Measurements from ENCODE around the gene WDR27.

Gene WDR27

GRCh38 chr6:169684056-169684455, 17.8 kb downstream of the WDR27 start:
- Histone ChIP-seq H3K14ac (ENCODE audit: low read length) (no peak overlapping the region), H3K27ac (replicated peaks; ENCODE audit: low read length) (no peak overlapping the region), H4K91ac (ENCODE audit: low read depth, low read length, poor library complexity) (no peak overlapping the region), H3K4me1 (ENCODE audit: control insufficient read depth in 2 of 2, insufficient read depth in 1 of 2, low read depth in 1 of 2, low read length in 2 of 2) (no peaks in the 10 kb centered on the region), H2AK5ac (ENCODE audit: low read depth, low read length) (no peak overlapping the region), H3K4me3 (ENCODE audit: low read length in 2 of 2) (no peak overlapping the region), H3K4ac (ENCODE audit: low read length) (no peak overlapping the region), H4K8ac (ENCODE audit: low read depth, low read length) (no peak overlapping the region), H3K27me3 (ENCODE audit: control insufficient read depth in 3 of 3, insufficient read depth in 3 of 3, low read depth in 1 of 3, low read length in 3 of 3) (peaks cover 0 to 2% (median 0%) of the 10 kb centered on the region in 3 experiments), H3K9ac (ENCODE audit: low read depth, low read length, poor library complexity) (no peak overlapping the region), H3K36me3 (replicated peaks in 1 of 2; ENCODE audit: control insufficient read depth in 2 of 2, insufficient read depth in 2 of 2, low read length in 2 of 2) (peaks cover 23 to 85% of the 10 kb centered on the region in 2 donors), H2BK15ac (ENCODE audit: low read length) (no peak overlapping the region), H2BK5ac (ENCODE audit: low read length) (no peak overlapping the region), H3K18ac (ENCODE audit: low read length) (no peak overlapping the region), H2BK120ac (ENCODE audit: low read depth, low read length) (no peak overlapping the region), H3K79me1 (ENCODE audit: low read depth, low read length) (no peaks in the 10 kb centered on the region), H2AFZ (ENCODE audit: low read length) (no peak overlapping the region), H3K4me2 (ENCODE audit: insufficient read depth, low read length, poor library complexity, severe bottlenecking) (no peak overlapping the region), H2BK12ac (ENCODE audit: low read length) (no peak overlapping the region), H3K23ac (ENCODE audit: low read depth, low read length, poor library complexity) (no peak overlapping the region), H3K9me3 (replicated peaks in 1 of 2; ENCODE audit: control insufficient read depth in 2 of 2, insufficient read depth in 1 of 2, low read depth in 1 of 2, low read length in 2 of 2) (peaks cover 7 to 47% of the 10 kb centered on the region in 2 donors)
- WGBS, 2 donors (ENCODE audit: extremely low coverage in 2 of 2, insufficient read length in 2 of 2, insufficient replicate concordance in 1 of 2), result no CpG with 5 or more reads among the region's 3 CpGs
- DNase-seq (ENCODE audit: low spot score), result no peak

DNA sequence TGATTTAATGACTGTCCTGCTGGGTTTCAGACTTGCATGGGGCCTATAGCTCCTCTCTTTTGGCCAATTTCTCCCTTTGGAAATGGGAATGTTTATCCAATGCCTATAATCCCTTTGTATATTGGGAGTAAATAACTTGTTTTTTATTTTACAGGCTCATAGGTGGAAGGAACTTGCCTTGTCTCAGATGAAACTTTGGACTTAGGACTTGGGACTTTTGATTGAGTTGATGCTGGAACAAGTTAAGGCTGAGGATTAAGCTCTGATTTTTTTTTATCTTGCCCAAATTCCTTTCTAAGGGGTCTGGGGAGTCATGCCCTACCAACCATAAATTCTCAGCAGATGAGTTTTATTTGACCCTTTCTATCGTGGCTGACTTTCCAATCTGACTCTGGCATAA, 23.5 kb downstream of the WDR27 start:
- H2BK120ac ChIP-seq (ENCODE audit: low read depth, low read length), result no peak overlapping the region
- H4K91ac ChIP-seq (ENCODE audit: low read depth, low read length, poor library complexity), result no peak overlapping the region
- no peak overlapping the region for H3K18ac ChIP-seq (ENCODE audit: low read length)
- no peak overlapping the region for H2BK15ac ChIP-seq (ENCODE audit: low read length)
- no peak for DNase-seq (ENCODE audit: low spot score)
- H3K4me3 ChIP-seq (ENCODE audit: low read length in 2 of 2), result no peak overlapping the region
- no peak overlapping the region for H3K27ac ChIP-seq (replicated peaks; ENCODE audit: low read length)
- H2AFZ ChIP-seq (ENCODE audit: low read length), result no peak overlapping the region
- H3K23ac ChIP-seq (ENCODE audit: low read depth, low read length, poor library complexity), result no peak overlapping the region
- H3K9ac ChIP-seq (ENCODE audit: low read depth, low read length, poor library complexity), result no peak overlapping the region
- no peak overlapping the region for H3K4ac ChIP-seq (ENCODE audit: low read length)
- peaks cover 2 to 5% of the 10 kb centered on the region in 2 donors for H3K9me3 ChIP-seq (replicated peaks in 1 of 2; ENCODE audit: control insufficient read depth in 2 of 2, insufficient read depth in 1 of 2, low read depth in 1 of 2, low read length in 2 of 2)
- H2BK12ac ChIP-seq (ENCODE audit: low read length), result no peak overlapping the region
- no peak overlapping the region for H3K4me2 ChIP-seq (ENCODE audit: insufficient read depth, low read length, poor library complexity, severe bottlenecking)
- no peak overlapping the region for H3K14ac ChIP-seq (ENCODE audit: low read length)
- H3K27me3 ChIP-seq (ENCODE audit: control insufficient read depth in 3 of 3, insufficient read depth in 3 of 3, low read depth in 1 of 3, low read length in 3 of 3), result no peaks in the 10 kb centered on the region
- WGBS, 2 donors (ENCODE audit: extremely low coverage in 2 of 2, insufficient read length in 2 of 2, insufficient replicate concordance in 1 of 2), result no CpG with 5 or more reads among the region's 1 CpG
- H3K79me1 ChIP-seq (ENCODE audit: low read depth, low read length), result no peaks in the 10 kb centered on the region
- peaks cover 0 to 1% of the 10 kb centered on the region in 2 donors for H3K4me1 ChIP-seq (ENCODE audit: control insufficient read depth in 2 of 2, insufficient read depth in 1 of 2, low read depth in 1 of 2, low read length in 2 of 2)
- no peak overlapping the region for H2BK5ac ChIP-seq (ENCODE audit: low read length)
- H2AK5ac ChIP-seq (ENCODE audit: low read depth, low read length), result no peak overlapping the region
- no peak overlapping the region for H4K8ac ChIP-seq (ENCODE audit: low read depth, low read length)
- peaks cover 16 to 72% of the 10 kb centered on the region in 2 donors for H3K36me3 ChIP-seq (replicated peaks in 1 of 2; ENCODE audit: control insufficient read depth in 2 of 2, insufficient read depth in 2 of 2, low read length in 2 of 2)

DNA sequence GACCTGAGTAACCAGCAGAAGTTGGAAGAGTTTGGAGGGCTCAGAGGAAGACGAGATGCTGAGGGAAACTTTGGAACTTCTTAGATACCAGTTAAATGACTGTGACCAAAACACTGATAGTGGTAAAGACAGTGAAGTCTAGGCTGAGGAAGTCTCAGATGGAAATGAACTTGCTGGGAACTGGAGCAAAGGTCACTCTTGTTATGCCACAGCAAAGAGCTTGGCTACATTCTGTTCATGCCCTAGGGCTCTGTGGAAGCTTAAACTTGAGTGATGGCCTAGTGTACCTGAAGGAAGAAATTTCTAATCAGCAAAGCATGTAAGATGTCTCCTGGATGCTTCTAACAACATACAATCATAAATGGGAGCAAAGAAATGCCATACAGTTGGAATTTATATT, 24.7 kb downstream of the WDR27 start:
- Histone ChIP-seq H4K91ac (ENCODE audit: low read depth, low read length, poor library complexity) (no peak overlapping the region), H3K4me3 (ENCODE audit: low read length in 2 of 2) (no peak overlapping the region), H2BK12ac (ENCODE audit: low read length) (no peak overlapping the region), H2AK5ac (ENCODE audit: low read depth, low read length) (no peak overlapping the region), H2AFZ (ENCODE audit: low read length) (no peak overlapping the region), H3K27me3 (ENCODE audit: control insufficient read depth in 3 of 3, insufficient read depth in 3 of 3, low read depth in 1 of 3, low read length in 3 of 3) (no peaks in the 10 kb centered on the region), H3K4ac (ENCODE audit: low read length) (no peak overlapping the region), H2BK15ac (ENCODE audit: low read length) (no peak overlapping the region), H3K4me1 (ENCODE audit: control insufficient read depth in 2 of 2, insufficient read depth in 1 of 2, low read depth in 1 of 2, low read length in 2 of 2) (peaks cover 0 to 1% of the 10 kb centered on the region in 2 donors), H3K36me3 (replicated peaks in 1 of 2; ENCODE audit: control insufficient read depth in 2 of 2, insufficient read depth in 2 of 2, low read length in 2 of 2) (peaks cover 14 to 78% of the 10 kb centered on the region in 2 donors), H2BK120ac (ENCODE audit: low read depth, low read length) (no peak overlapping the region), H3K4me2 (ENCODE audit: insufficient read depth, low read length, poor library complexity, severe bottlenecking) (no peak overlapping the region), H3K79me1 (ENCODE audit: low read depth, low read length) (no peaks in the 10 kb centered on the region), H3K9me3 (replicated peaks in 1 of 2; ENCODE audit: control insufficient read depth in 2 of 2, insufficient read depth in 1 of 2, low read depth in 1 of 2, low read length in 2 of 2) (peaks cover 2 to 5% of the 10 kb centered on the region in 2 donors), H3K14ac (ENCODE audit: low read length) (no peak overlapping the region), H4K8ac (ENCODE audit: low read depth, low read length) (no peak overlapping the region), H3K18ac (ENCODE audit: low read length) (no peak overlapping the region), H3K27ac (replicated peaks; ENCODE audit: low read length) (no peak overlapping the region), H3K23ac (ENCODE audit: low read depth, low read length, poor library complexity) (no peak overlapping the region), H2BK5ac (ENCODE audit: low read length) (no peak overlapping the region), H3K9ac (ENCODE audit: low read depth, low read length, poor library complexity) (no peak overlapping the region)
- no peak for DNase-seq (ENCODE audit: low spot score)
- no CpG with 5 or more reads among the region's 1 CpG for WGBS, 2 donors (ENCODE audit: extremely low coverage in 2 of 2, insufficient read length in 2 of 2, insufficient replicate concordance in 1 of 2)

- H3K9ac ChIP-seq (ENCODE audit: low read depth, low read length, poor library complexity), result no peak overlapping the region
- no peak overlapping the region for H3K27ac ChIP-seq (replicated peaks; ENCODE audit: low read length)
- no peak overlapping the region for H2AK5ac ChIP-seq (ENCODE audit: low read depth, low read length)
- H2BK120ac ChIP-seq (ENCODE audit: low read depth, low read length), result no peak overlapping the region
- H3K4ac ChIP-seq (ENCODE audit: low read length), result no peak overlapping the region
- H3K23ac ChIP-seq (ENCODE audit: low read depth, low read length, poor library complexity), result no peak overlapping the region
- no peak overlapping the region for H4K8ac ChIP-seq (ENCODE audit: low read depth, low read length)
- no peak overlapping the region for H3K4me2 ChIP-seq (ENCODE audit: insufficient read depth, low read length, poor library complexity, severe bottlenecking)
- H3K4me1 ChIP-seq (ENCODE audit: control insufficient read depth in 2 of 2, insufficient read depth in 1 of 2, low read depth in 1 of 2, low read length in 2 of 2), result peaks cover 1 to 8% of the 10 kb centered on the region in 2 donors
- no peak overlapping the region for H3K14ac ChIP-seq (ENCODE audit: low read length)
- WGBS, 2 donors (ENCODE audit: extremely low coverage in 2 of 2, insufficient read length in 2 of 2, insufficient replicate concordance in 1 of 2), result no CpG with 5 or more reads among the region's 3 CpGs
- H3K79me1 ChIP-seq (ENCODE audit: low read depth, low read length), result peaks cover 3% of the 10 kb centered on the region
- no peak overlapping the region for H2BK5ac ChIP-seq (ENCODE audit: low read length)
- no peaks in the 10 kb centered on the region for H3K9me3 ChIP-seq (replicated peaks in 1 of 2; ENCODE audit: control insufficient read depth in 2 of 2, insufficient read depth in 1 of 2, low read depth in 1 of 2, low read length in 2 of 2)
- no peak overlapping the region for H2BK12ac ChIP-seq (ENCODE audit: low read length)
- no peaks in the 10 kb centered on the region for H3K27me3 ChIP-seq (ENCODE audit: control insufficient read depth in 3 of 3, insufficient read depth in 3 of 3, low read depth in 1 of 3, low read length in 3 of 3)
- H3K4me3 ChIP-seq (ENCODE audit: low read length in 2 of 2), result no peak overlapping the region
- no peak overlapping the region for H4K91ac ChIP-seq (ENCODE audit: low read depth, low read length, poor library complexity)
- no peak for DNase-seq (ENCODE audit: low spot score)
- no peak overlapping the region for H2AFZ ChIP-seq (ENCODE audit: low read length)
- no peak overlapping the region for H2BK15ac ChIP-seq (ENCODE audit: low read length)
- H3K36me3 ChIP-seq (replicated peaks in 1 of 2; ENCODE audit: control insufficient read depth in 2 of 2, insufficient read depth in 2 of 2, low read length in 2 of 2), result peaks cover 19 to 80% of the 10 kb centered on the region in 2 donors
- no peak overlapping the region for H3K18ac ChIP-seq (ENCODE audit: low read length)
These were observed 26.8 kb downstream of the WDR27 start for GRCh38 chr6:169675011-169675410.
